GM13977 (cell line): ENCODE data around the gene COL9A1.

Experiments used
- DNase-seq: peaks from one replicate; pipeline ENCODE4 v3.0.0; 2012; ENCODE audit warnings: low spot score
- in situ Hi-C: fragments of 300-500 bp; cut with MboI; formaldehyde crosslinking; loops from one replicate; pipeline ENCODE4 v1.12.0; 2022; ENCODE audit warnings: low sequenced_read_pairs, low pct_unique_long_range_greater_than_20kb, mixed read lengths, inconsistent platforms; ENCODE audit not compliant: unreplicated experiment
- TF ChIP-seq, protein P1 (sequence below): IDR thresholded peaks from 2 replicates; pipeline ENCODE4 v1.5.1; 2012; ENCODE audit warnings: mild to moderate bottlenecking, control low read depth; ENCODE audit not compliant: insufficient read depth; ENCODE audit errors: extremely low read depth, missing control alignments

COL9A1 gene

DNA sequence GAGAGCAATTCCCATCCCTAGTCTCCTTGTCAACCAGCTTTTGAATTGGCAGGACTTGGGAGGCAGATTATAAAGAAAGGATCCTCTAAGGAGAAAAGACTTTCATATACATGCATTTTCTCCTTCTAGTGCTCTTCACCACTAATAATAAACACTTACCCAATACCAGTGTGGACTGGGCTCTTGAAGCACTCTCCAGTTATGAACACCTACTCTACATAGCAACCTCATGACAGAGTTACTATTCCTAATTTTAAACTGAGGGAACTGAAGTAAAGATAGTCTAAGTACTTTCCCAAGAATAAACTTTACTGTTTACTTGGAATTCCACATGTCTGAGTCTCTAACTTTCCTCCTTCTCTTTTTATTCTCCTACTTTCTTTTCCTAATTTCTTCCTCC is 4.8 kb downstream of the COL9A1 start:
- TF ChIP-seq, protein P1, sequence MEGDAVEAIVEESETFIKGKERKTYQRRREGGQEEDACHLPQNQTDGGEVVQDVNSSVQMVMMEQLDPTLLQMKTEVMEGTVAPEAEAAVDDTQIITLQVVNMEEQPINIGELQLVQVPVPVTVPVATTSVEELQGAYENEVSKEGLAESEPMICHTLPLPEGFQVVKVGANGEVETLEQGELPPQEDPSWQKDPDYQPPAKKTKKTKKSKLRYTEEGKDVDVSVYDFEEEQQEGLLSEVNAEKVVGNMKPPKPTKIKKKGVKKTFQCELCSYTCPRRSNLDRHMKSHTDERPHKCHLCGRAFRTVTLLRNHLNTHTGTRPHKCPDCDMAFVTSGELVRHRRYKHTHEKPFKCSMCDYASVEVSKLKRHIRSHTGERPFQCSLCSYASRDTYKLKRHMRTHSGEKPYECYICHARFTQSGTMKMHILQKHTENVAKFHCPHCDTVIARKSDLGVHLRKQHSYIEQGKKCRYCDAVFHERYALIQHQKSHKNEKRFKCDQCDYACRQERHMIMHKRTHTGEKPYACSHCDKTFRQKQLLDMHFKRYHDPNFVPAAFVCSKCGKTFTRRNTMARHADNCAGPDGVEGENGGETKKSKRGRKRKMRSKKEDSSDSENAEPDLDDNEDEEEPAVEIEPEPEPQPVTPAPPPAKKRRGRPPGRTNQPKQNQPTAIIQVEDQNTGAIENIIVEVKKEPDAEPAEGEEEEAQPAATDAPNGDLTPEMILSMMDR, result no peak
- no peak for DNase-seq
- in situ Hi-C loops, result no loop called here

DNA sequence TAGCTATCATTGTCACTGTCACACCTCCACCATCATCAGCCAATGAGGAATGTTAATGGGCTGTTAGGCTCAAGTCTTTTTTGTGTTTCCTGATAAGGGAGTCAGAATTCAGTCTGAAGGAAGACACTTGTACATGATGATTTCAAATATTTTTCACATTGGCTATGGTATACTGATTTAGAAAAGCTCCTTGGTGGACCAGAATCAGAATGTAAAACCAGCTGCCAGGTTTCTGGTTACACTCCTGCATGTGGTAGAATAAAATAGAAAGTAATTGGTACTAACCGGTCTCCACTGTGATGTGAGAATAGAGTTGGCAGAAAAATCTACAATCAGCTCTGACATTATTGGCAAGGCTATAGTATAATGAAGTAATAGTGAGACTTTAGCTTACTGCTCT is 10.7 kb downstream of the COL9A1 start:
- TF ChIP-seq, protein P1, result no peak
- no peak for DNase-seq
- in situ Hi-C loops, result no loop called here

DNA sequence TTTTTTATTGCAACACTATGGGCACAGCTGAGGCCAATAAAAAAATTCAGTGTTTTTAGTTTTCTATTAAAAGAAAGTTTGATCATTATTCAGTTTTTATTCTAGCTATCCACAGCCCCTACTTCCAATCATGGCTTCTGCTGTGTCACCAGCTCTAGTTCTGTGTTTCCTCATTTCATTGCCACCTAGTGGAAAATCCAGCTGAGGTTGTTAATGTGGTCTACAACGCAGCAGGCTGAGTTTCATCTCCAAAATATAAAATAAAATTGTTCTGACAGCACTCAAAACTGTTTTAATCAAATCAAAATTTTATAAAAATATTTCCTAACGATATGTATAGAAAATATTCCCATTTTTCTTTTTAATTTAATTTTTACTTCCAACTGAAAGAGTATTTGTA is 13.6 kb downstream of the COL9A1 start:
- in situ Hi-C loops, result no loop called here
- TF ChIP-seq, protein P1, result no peak
- DNase-seq, result no peak

DNA sequence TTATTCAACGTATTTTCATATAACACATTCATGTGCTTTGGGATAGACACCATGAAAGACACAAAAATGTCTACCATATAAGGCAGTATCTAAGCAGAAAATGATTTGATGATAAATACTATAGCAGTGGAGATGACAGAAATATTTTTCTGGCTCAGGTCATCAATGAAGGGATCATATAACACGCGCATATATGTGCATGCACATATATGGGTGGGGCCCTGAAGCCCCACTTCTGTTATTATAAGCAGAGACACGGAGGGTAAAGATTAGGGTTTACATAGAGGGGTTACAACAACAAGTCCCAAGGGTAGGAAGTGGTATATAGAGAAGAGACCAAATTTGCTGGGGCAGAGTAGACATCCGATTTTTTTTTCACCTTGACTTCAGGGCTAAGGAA is 16.0 kb downstream of the COL9A1 start:
- TF ChIP-seq, protein P1, result no peak
- in situ Hi-C loops, result no loop called here
- DNase-seq, result no peak

DNA sequence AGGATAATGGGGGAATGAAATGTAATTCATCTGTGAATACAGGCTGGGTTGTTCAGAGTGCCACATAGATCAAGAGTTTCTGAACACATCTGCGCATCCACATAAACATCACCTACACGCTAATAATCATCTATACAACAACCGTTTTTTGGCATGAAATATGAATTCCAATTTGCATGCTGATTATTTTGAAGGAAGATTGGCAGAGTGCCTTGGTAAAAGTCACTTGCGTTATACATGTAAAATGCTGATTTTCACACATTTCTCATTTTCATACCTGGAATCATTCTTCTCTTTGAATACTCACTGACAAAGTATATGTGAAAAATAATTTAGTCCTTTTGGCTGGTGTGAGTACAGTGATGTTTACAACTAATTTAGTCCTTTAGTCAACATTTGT is 17.7 kb downstream of the COL9A1 start:
- in situ Hi-C loops, result no loop called here
- DNase-seq, result no peak
- TF ChIP-seq, protein P1, result no peak

DNA sequence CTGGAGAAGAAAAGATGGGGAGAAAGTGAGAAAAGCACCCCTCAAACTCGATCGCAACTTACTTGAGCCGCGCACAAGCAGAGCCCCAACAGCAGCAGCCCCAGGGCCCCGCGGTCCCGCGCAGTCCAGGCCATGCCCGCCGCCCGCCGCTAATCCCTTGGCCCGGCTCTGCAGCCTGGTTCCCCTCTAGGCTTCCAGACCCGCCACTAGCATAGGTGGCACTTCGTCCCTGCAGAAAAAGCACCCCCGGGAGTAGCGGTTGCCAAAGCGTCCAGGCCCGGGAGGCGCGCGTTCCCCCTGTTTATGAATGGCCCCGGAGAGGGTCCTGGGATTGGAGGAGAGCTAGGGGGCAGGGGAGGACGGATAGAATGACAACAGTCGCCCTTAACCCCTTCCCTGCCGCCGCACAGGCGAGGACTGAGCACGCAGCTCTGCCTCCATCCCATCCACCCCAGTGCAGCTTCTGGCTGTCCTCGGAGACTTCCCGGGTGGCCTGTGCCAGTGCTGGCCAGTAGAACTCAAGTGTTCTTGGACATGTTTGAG is 19.9 kb downstream of the COL9A1 start:
- DNase-seq, result no peak
- in situ Hi-C loops, result no loop called here
- TF ChIP-seq, protein P1, result no peak
